HepG2 (cell line): Measurements from ENCODE around the gene C16orf54. TPM values are rescaled to one million over a fixed set of nuclear protein-coding genes. Genes with fewer than 3 reads are reported as not detected.

Experiments
- ATAC-seq: fragments of 200-7000 bp; cut with Tn5 transposase; 3 replicates; pipeline ENCODE4 v1.9.1; 2020; ENCODE audit warnings: mild to moderate bottlenecking, moderate library complexity
- BruUV-seq: library from RNA; stranded (reverse); fragments of 400-500 nt; replicated peaks from 2 replicates; lab custom pipeline; 2021; lab: Mats Ljungman, UMichigan
- CTCF ChIA-PET: fragments of 300-600 bp; formaldehyde crosslinking; extraction: SDS; loops from one replicate; lab custom pipeline; 2021; ENCODE audit warnings: low total read pairs, inconsistent platforms, low intra/inter-chr PET ratio; lab: Yijun Ruan, JAX
- POLR2A ChIA-PET: fragments of 350-600 bp; sonication (Branson Sonifier 250); formaldehyde crosslinking; loops from one replicate; lab custom pipeline; 2020; ENCODE audit warnings: antibody characterized with exemption, inconsistent platforms; lab: Yijun Ruan, JAX
- DNase-seq: peaks from one replicate; pipeline ENCODE4 v3.0.0-alpha.2; 2015; ENCODE audit warnings: low spot score
- FAIRE-seq: peaks from 3 replicates; lab custom pipeline; 2011; peaks lifted over from hg19 to GRCh38; lab: Jason Lieb, UNC
- H2AFZ ChIP-seq: one replicate; pipeline ENCODE4 v1.6.1; 2011; ENCODE audit warnings: low read length, inconsistent platforms
- H3K27ac ChIP-seq: fragments of 300-600 bp; 3 replicates; pipeline ENCODE4 v1.8.0; 2011; ENCODE audit warnings: mixed run types, mild to moderate bottlenecking, mixed read lengths, low read length, inconsistent platforms; ENCODE audit not compliant: insufficient read depth; ENCODE audit errors: extremely low read length
- H3K27me3 ChIP-seq, 2 experiments: fragments of 200-600 bp in 1 of 2; 2 replicates in 1 of 2; 3 replicates in 1 of 2; pipeline versions ENCODE4 v1.6.0 to v1.8.0; 2011; ENCODE audit warnings: low read length in 2 of 2, mild to moderate bottlenecking in 2 of 2, moderate library complexity in 2 of 2, inconsistent platforms in 1 of 2; ENCODE audit not compliant: insufficient read depth in 2 of 2, control insufficient read depth in 1 of 2
- H3K36me3 ChIP-seq, 2 experiments: fragments of 200-600 bp in 1 of 2; replicated peaks in 1 of 2; 2 replicates in 1 of 2; 3 replicates in 1 of 2; pipeline versions ENCODE4 v1.5.1 to v1.8.0; 2011; ENCODE audit warnings: low read length in 2 of 2, inconsistent platforms in 1 of 2; ENCODE audit not compliant: insufficient read depth in 2 of 2, control insufficient read depth in 1 of 2
- H3K4me1 ChIP-seq: 2 replicates; pipeline ENCODE4 v1.5.1; 2012; ENCODE audit warnings: low read length, inconsistent platforms; ENCODE audit not compliant: insufficient read depth
- H3K4me2 ChIP-seq: 2 replicates; pipeline ENCODE4 v1.6.0; 2011; ENCODE audit warnings: low read depth, low read length, inconsistent platforms
- H3K4me3 ChIP-seq, 3 experiments: fragments of 200-600 bp in 1 of 3; sonication (generic), shearing (Covaris generic) in 1 of 3; replicated peaks in 1 of 3; 2 replicates each; pipeline ENCODE4 v1.5.1; 2011 to 2016; ENCODE audit warnings: low read length in 3 of 3, inconsistent platforms in 2 of 3, low read depth in 2 of 3, mild to moderate bottlenecking in 2 of 3, control low read depth in 1 of 3, mixed read lengths in 1 of 3; ENCODE audit not compliant: insufficient read depth in 1 of 3
- H3K79me2 ChIP-seq: one replicate; pipeline ENCODE4 v1.6.1; 2011; ENCODE audit warnings: low read length, inconsistent platforms; ENCODE audit not compliant: insufficient read depth
- H3K9ac ChIP-seq: 2 replicates; pipeline ENCODE4 v1.6.0; 2011; ENCODE audit warnings: mild to moderate bottlenecking, low read depth, low read length, inconsistent platforms; ENCODE audit not compliant: insufficient read depth
- H3K9me3 ChIP-seq: 2 replicates; pipeline ENCODE4 v1.5.1; 2012; ENCODE audit warnings: mild to moderate bottlenecking, low read length
- H4K20me1 ChIP-seq: 2 replicates; pipeline ENCODE4 v1.6.0; 2011; ENCODE audit warnings: inconsistent platforms, mild to moderate bottlenecking, low read length, moderate library complexity; ENCODE audit not compliant: insufficient read depth
- ARHGAP35 ChIP-seq: sonication (generic); formaldehyde crosslinking; IDR thresholded peaks from 2 replicates; pipeline ENCODE4 v1.9.0; 2022; ENCODE audit warnings: mild to moderate bottlenecking, inconsistent platforms, moderate library complexity, missing genetic modification reagents, borderline replicate concordance
- DNMT3B ChIP-seq: conservative IDR thresholded peaks from 2 replicates; pipeline ENCODE4 v1.6.1; 2016; ENCODE audit warnings: missing biosample characterization, control low read depth
- MTA3 ChIP-seq: sonication (generic); formaldehyde crosslinking; IDR thresholded peaks from 2 replicates; pipeline ENCODE4 v1.4.0; 2020; ENCODE audit warnings: missing genetic modification reagents
- NFIB ChIP-seq: sonication (generic); formaldehyde crosslinking; IDR thresholded peaks from 2 replicates; pipeline ENCODE4 v1.9.0; 2021; ENCODE audit warnings: missing genetic modification reagents, mild to moderate bottlenecking, borderline replicate concordance
- PHF5A ChIP-seq: IDR thresholded peaks from one replicate; pipeline ENCODE4 v1.6.1; 2018; ENCODE audit warnings: low read depth, missing genetic modification reagents; ENCODE audit not compliant: unreplicated experiment
- RBM39 ChIP-seq: fragments of 200-400 bp; formaldehyde crosslinking; IDR thresholded peaks from one replicate; pipeline ENCODE4 v1.6.1; 2018; ENCODE audit warnings: antibody characterized with exemption, mild to moderate bottlenecking, low read depth, low read length; ENCODE audit not compliant: poor library complexity, severe bottlenecking
- RFX5 ChIP-seq: IDR thresholded peaks from 2 replicates; pipeline ENCODE4 v1.6.1; 2011; ENCODE audit warnings: low read depth, low read length, improper control_type of control experiment
- RFXAP ChIP-seq: sonication (generic); formaldehyde crosslinking; IDR thresholded peaks from 2 replicates; pipeline ENCODE4 v1.4.0; 2020; ENCODE audit warnings: missing genetic modification reagents, borderline replicate concordance
- THAP9 ChIP-seq: sonication (generic); formaldehyde crosslinking; IDR thresholded peaks from 2 replicates; pipeline ENCODE4; 2020; ENCODE audit warnings: missing genetic modification reagents, mild to moderate bottlenecking, borderline replicate concordance
- ZKSCAN5 ChIP-seq: sonication (generic); formaldehyde crosslinking; IDR thresholded peaks from 2 replicates; pipeline ENCODE4 v1.5.1; 2020; ENCODE audit warnings: mild to moderate bottlenecking, missing genetic modification reagents
- ZMAT3 ChIP-seq: sonication (generic); formaldehyde crosslinking; conservative IDR thresholded peaks from 2 replicates; pipeline ENCODE4 v1.7.0; 2021; ENCODE audit warnings: missing genetic modification reagents
- ZNF225 ChIP-seq: sonication (generic); formaldehyde crosslinking; IDR thresholded peaks from 2 replicates; pipeline ENCODE4 v1.4.0; 2020; ENCODE audit warnings: mild to moderate bottlenecking, missing genetic modification reagents
- WGBS: methylation state at CpG from one replicate; pipeline ENCODE4 v1.1.6; 2017; ENCODE audit warnings: low lambda C conversion rate; 5-methylcytosine and 5-hydroxymethylcytosine counted together
- in situ Hi-C: cut with HindIII; loops from 2 replicates; pipeline ENCODE4 v1.10.0; 2017; ENCODE audit warnings: low pct_unique_long_range_greater_than_20kb; ENCODE audit not compliant: extremely low pct_ligation_motif_present
- intact Hi-C: fragments of 100-400 bp; cut with micrococcal nuclease; formaldehyde crosslinking; loops from one replicate; pipeline ENCODE4 v1.10.0; 2022; ENCODE audit not compliant: unreplicated experiment
- polyA plus RNA-seq, 8 experiments: library from polyadenylated mRNA; depleted of rRNA in 3 of 8; stranded (reverse) in 7 of 8; unstranded in 1 of 8; fragments of >200 nt; fragmentation: Illumina TruSeq in 4 of 8; extraction: Trizol in 4 of 8; gene quantifications; 2 replicates each; pipeline versions ENCODE4 v1.2.1 to v1.2.3, GENCODE V29; 2011 to 2016; ENCODE audit warnings: low read depth in 4 of 8, missing spikeins in 1 of 8, mixed read lengths in 1 of 8; ENCODE audit not compliant: insufficient read depth in 1 of 8
- total RNA-seq, 5 experiments: library from RNA; depleted of rRNA; stranded (reverse); fragments of >200 nt; fragmentation: Illumina TruSeq; extraction: Trizol; gene quantifications; 2 replicates each; pipeline ENCODE4 v1.2.3, GENCODE V29; 2016; ENCODE audit warnings: low read depth in 1 of 5
- TF ChIP-seq, protein P1 (sequence below): sonication (generic); formaldehyde crosslinking; IDR thresholded peaks from 2 replicates; pipeline ENCODE4 v1.4.0; 2020; ENCODE audit warnings: missing genetic modification reagents

Gene C16orf54
- total and polyA plus RNA-seq, 2 of the 13 experiments (the other 11 are each of a cell fraction or from before 2014, with no cell fraction given) = not detected

DNA sequence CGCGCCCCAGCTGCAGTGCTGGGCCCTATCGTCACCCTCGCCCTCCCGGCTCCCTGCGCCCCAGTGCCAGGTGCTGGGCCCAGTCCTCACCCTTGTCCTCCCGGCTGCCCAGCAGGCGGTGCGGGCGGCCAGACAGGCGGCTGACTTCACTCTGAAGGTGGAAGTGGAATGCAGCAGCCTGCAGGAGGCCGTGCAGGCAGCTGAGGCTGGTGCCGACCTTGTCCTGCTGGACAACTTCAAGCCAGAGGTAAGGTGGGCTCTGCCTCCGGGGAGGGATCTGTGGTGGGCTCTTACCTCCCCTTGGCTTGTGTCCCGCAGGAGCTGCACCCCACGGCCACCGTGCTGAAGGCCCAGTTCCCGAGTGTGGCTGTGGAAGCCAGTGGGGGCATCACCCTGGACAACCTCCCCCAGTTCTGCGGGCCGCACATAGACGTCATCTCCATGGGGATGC, 48.9 kb downstream of the C16orf54 start:
- Histone ChIP-seq H3K36me3 (peaks cover 11 to 22% of the 10 kb centered on the region in 2 experiments; a peak in 4 of 5 replicates), H3K27ac (no peak overlapping the region), H3K27me3 (no peaks in the 10 kb centered on the region; a peak in 1 of 5 replicates), H3K4me2 (no peak overlapping the region), H2AFZ (no peak overlapping the region), H3K79me2 (peaks cover 8% of the 10 kb centered on the region), H3K4me3 (no peak overlapping the region), H3K4me1 (peaks cover 24% of the 10 kb centered on the region), H3K9me3 (no peaks in the 10 kb centered on the region), H3K9ac (no peak overlapping the region), H4K20me1 (peaks cover 13% of the 10 kb centered on the region)
- WGBS = 97% methylated on average over 17 of the region's 21 CpGs
- in situ Hi-C loops = loop anchor here (10.0 kb wide), 1 partner anchor 338 kb away; the partner anchor contains the start of gene TLCD3B
- BruUV-seq = no TSS peak
- ATAC-seq = no peak
- ChIA-PET POLR2A (interaction anchor here (0.5 kb wide), 1 partner anchor 9 kb away, joined by 3 read pairs; no protein-coding TSS in a partner anchor), CTCF (no interaction called here)
- no peak for DNase-seq
- FAIRE-seq = no peak
- intact Hi-C loops = no loop called here
- TF ChIP-seq ZKSCAN5 (CRISPR knock-in tag) (no peak), RFX5 (no peak), PHF5A (CRISPR knock-in tag) (no peak), NFIB (CRISPR knock-in tag) (no peak), RFXAP (no peak), MTA3 (CRISPR knock-in tag) (no peak), ZNF225 (CRISPR knock-in tag) (no peak), ARHGAP35 (CRISPR knock-in tag) (no peak), RBM39 (no peak), ZMAT3 (CRISPR knock-in tag) (no peak), THAP9 (CRISPR knock-in tag) (no peak), DNMT3B (CRISPR knock-in tag) (no peak)
- TF ChIP-seq, protein P1, sequence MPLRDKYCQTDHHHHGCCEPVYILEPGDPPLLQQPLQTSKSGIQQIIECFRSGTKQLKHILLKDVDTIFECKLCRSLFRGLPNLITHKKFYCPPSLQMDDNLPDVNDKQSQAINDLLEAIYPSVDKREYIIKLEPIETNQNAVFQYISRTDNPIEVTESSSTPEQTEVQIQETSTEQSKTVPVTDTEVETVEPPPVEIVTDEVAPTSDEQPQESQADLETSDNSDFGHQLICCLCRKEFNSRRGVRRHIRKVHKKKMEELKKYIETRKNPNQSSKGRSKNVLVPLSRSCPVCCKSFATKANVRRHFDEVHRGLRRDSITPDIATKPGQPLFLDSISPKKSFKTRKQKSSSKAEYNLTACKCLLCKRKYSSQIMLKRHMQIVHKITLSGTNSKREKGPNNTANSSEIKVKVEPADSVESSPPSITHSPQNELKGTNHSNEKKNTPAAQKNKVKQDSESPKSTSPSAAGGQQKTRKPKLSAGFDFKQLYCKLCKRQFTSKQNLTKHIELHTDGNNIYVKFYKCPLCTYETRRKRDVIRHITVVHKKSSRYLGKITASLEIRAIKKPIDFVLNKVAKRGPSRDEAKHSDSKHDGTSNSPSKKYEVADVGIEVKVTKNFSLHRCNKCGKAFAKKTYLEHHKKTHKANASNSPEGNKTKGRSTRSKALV (CRISPR knock-in tag) = no peak
